ENCODE results near the gene EDDM3A.

Gene EDDM3A

DNA sequence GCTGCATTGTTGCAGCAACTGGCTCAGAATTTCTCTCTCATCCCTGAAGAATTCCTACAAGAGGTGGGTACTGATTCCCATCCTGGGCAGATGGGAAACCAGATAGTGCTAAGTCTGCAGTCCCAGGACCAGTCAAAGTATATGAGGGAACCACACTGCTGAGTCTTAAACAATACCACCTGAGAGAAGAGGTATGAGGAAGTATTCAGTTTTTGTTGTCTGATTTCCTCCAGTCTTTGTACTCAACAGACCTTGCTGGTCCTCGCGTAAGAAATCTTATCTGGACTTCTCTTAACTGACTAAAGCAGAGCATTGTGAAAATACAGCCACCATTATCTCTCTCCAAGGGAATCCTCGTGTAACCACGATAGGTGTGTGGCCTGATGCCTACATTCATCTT, 3.6 kb upstream of the EDDM3A start:
- no peaks in the 10 kb centered on the region for H4K20me1 ChIP-seq (ENCODE audit: insufficient read depth, low read length, poor library complexity, severe bottlenecking)

DNA sequence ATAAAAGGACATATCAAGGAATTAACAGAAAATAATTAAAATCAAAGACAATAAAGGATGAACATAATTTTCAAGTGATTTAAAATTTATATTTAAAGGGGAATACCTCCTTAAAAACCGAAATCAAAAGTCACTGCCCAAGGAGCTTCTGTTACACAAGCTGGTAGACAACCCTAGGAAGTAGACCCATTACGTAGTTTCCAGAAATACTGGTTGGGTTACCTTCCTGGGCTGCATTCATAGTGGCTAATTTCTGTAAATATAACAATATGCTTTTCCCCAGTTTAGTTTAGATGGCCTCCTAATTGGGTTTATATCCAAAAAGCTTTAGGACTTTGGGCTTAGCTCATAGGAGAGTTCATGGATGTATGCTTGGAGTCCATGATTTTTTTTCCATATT, 2.1 kb upstream of the EDDM3A start:
- Histone ChIP-seq H3F3A (ENCODE audit: low read depth) (no peaks in the 10 kb centered on the region), H3K4me1 (ENCODE audit: insufficient read depth, low read length, poor library complexity, severe bottlenecking) (no peaks in the 10 kb centered on the region), H3K9ac (ENCODE audit: low read depth, low read length, poor library complexity, severe bottlenecking) (no peak overlapping the region), H3K27me3 (ENCODE audit: insufficient read depth, low read length, poor library complexity, severe bottlenecking) (no peaks in the 10 kb centered on the region), H3K79me2 (ENCODE audit: insufficient read depth, low read length) (no peaks in the 10 kb centered on the region), H4K20me1 (ENCODE audit: insufficient read depth, low read length, poor library complexity, severe bottlenecking) (no peaks in the 10 kb centered on the region), H3K36me3 (ENCODE audit: insufficient read depth, low read length) (no peaks in the 10 kb centered on the region), H3K4me3 (ENCODE audit: low read length, poor library complexity, severe bottlenecking) (no peak overlapping the region), H3K4me2 (ENCODE audit: low read depth, low read length, poor library complexity, severe bottlenecking) (no peak overlapping the region), H3K9me2 (replicated peaks; ENCODE audit: low read depth, low read length) (no peaks in the 10 kb centered on the region), H2AFZ (ENCODE audit: low read length) (no peak overlapping the region), H3K9me3 (ENCODE audit: insufficient read depth, low read depth, low read length) (no peaks in the 10 kb centered on the region)
- no peak for TF ChIP-seq EZH2phosphoT487 (IDR thresholded peaks at IDR 0.05; ENCODE audit: borderline replicate concordance)
- TF ChIP-seq, protein P1, sequence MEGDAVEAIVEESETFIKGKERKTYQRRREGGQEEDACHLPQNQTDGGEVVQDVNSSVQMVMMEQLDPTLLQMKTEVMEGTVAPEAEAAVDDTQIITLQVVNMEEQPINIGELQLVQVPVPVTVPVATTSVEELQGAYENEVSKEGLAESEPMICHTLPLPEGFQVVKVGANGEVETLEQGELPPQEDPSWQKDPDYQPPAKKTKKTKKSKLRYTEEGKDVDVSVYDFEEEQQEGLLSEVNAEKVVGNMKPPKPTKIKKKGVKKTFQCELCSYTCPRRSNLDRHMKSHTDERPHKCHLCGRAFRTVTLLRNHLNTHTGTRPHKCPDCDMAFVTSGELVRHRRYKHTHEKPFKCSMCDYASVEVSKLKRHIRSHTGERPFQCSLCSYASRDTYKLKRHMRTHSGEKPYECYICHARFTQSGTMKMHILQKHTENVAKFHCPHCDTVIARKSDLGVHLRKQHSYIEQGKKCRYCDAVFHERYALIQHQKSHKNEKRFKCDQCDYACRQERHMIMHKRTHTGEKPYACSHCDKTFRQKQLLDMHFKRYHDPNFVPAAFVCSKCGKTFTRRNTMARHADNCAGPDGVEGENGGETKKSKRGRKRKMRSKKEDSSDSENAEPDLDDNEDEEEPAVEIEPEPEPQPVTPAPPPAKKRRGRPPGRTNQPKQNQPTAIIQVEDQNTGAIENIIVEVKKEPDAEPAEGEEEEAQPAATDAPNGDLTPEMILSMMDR (conservative IDR thresholded peaks at IDR 0.05; ENCODE audit: low read length), result no peak

More for the DNA sequence above, 3.6 kb upstream of the EDDM3A start:
- Histone ChIP-seq H3K79me2 (ENCODE audit: insufficient read depth, low read length) (no peaks in the 10 kb centered on the region), H3K4me3 (ENCODE audit: low read length, poor library complexity, severe bottlenecking) (no peak overlapping the region), H3K9me2 (replicated peaks; ENCODE audit: low read depth, low read length) (no peaks in the 10 kb centered on the region), H3K4me2 (ENCODE audit: low read depth, low read length, poor library complexity, severe bottlenecking) (no peak overlapping the region), H3K4me1 (ENCODE audit: insufficient read depth, low read length, poor library complexity, severe bottlenecking) (no peaks in the 10 kb centered on the region), H3K9me3 (ENCODE audit: insufficient read depth, low read depth, low read length) (no peaks in the 10 kb centered on the region), H3K36me3 (ENCODE audit: insufficient read depth, low read length) (no peaks in the 10 kb centered on the region), H2AFZ (ENCODE audit: low read length) (no peak overlapping the region), H3K9ac (ENCODE audit: low read depth, low read length, poor library complexity, severe bottlenecking) (no peak overlapping the region), H3K27me3 (ENCODE audit: insufficient read depth, low read length, poor library complexity, severe bottlenecking) (no peaks in the 10 kb centered on the region), H3F3A (ENCODE audit: low read depth) (no peaks in the 10 kb centered on the region)
- no peak for TF ChIP-seq EZH2phosphoT487 (IDR thresholded peaks at IDR 0.05; ENCODE audit: borderline replicate concordance)
- TF ChIP-seq, protein P1 (conservative IDR thresholded peaks at IDR 0.05; ENCODE audit: low read length), result no peak

GRCh38 chr14:20746566-20746965, 879 bp downstream of the EDDM3A start:
- Histone ChIP-seq H3F3A (ENCODE audit: low read depth) (no peaks in the 10 kb centered on the region), H3K9me3 (ENCODE audit: insufficient read depth, low read depth, low read length) (no peaks in the 10 kb centered on the region), H3K79me2 (ENCODE audit: insufficient read depth, low read length) (no peaks in the 10 kb centered on the region), H3K27me3 (ENCODE audit: insufficient read depth, low read length, poor library complexity, severe bottlenecking) (peaks cover 7% of the 10 kb centered on the region), H3K9me2 (replicated peaks; ENCODE audit: low read depth, low read length) (no peaks in the 10 kb centered on the region), H3K36me3 (ENCODE audit: insufficient read depth, low read length) (no peaks in the 10 kb centered on the region), H3K4me1 (ENCODE audit: insufficient read depth, low read length, poor library complexity, severe bottlenecking) (no peaks in the 10 kb centered on the region), H3K4me2 (ENCODE audit: low read depth, low read length, poor library complexity, severe bottlenecking) (no peak overlapping the region), H2AFZ (ENCODE audit: low read length) (no peak overlapping the region), H3K9ac (ENCODE audit: low read depth, low read length, poor library complexity, severe bottlenecking) (no peak overlapping the region), H4K20me1 (ENCODE audit: insufficient read depth, low read length, poor library complexity, severe bottlenecking) (no peaks in the 10 kb centered on the region), H3K4me3 (ENCODE audit: low read length, poor library complexity, severe bottlenecking) (no peak overlapping the region)
- TF ChIP-seq EZH2phosphoT487 (IDR thresholded peaks at IDR 0.05; ENCODE audit: borderline replicate concordance), result no peak
- TF ChIP-seq, protein P1 (conservative IDR thresholded peaks at IDR 0.05; ENCODE audit: low read length), result no peak

All from Loucy (cell line).